Keratinocyte (primary cell): ENCODE results near the gene TMEM220. TPM values are rescaled to one million over a fixed set of nuclear protein-coding genes. Genes with fewer than 3 reads are reported as not detected.

Experiments
- DNase-seq: peaks from one replicate; pipeline ENCODE4 v3.0.0-alpha.2; 2011; ENCODE audit warnings: low read depth, missing footprints, low spot score
- FAIRE-seq: peaks from 2 replicates; lab custom pipeline; 2011; peaks lifted over from hg19 to GRCh38; lab: Jason Lieb, UNC
- H2AFZ ChIP-seq: 2 replicates; pipeline ENCODE4 v1.6.0; 2012; ENCODE audit warnings: low read length, control low read depth, inconsistent platforms; ENCODE audit not compliant: control insufficient read depth
- H3K27ac ChIP-seq: 2 replicates; pipeline ENCODE4 v1.5.1; 2011; ENCODE audit warnings: low read length; ENCODE audit not compliant: control insufficient read depth, insufficient read depth
- H3K27me3 ChIP-seq: 3 replicates; pipeline ENCODE4 v1.6.0; 2011; ENCODE audit warnings: low read length; ENCODE audit not compliant: control insufficient read depth, insufficient read depth; ENCODE audit errors: extremely low read depth
- H3K36me3 ChIP-seq, 2 experiments: 2 replicates in 1 of 2; 3 replicates in 1 of 2; pipeline ENCODE4 v1.5.1; 2011; ENCODE audit warnings: low read length in 2 of 2, mild to moderate bottlenecking in 1 of 2; ENCODE audit not compliant: control insufficient read depth in 2 of 2, insufficient read depth in 2 of 2; ENCODE audit errors: extremely low read depth in 1 of 2
- H3K4me1 ChIP-seq: 3 replicates; pipeline ENCODE4 v1.5.1; 2011; ENCODE audit warnings: low read length; ENCODE audit not compliant: control insufficient read depth, insufficient read depth; ENCODE audit errors: extremely low read depth
- H3K4me2 ChIP-seq: 3 replicates; pipeline ENCODE4 v1.6.0; 2011; ENCODE audit warnings: low read depth, low read length; ENCODE audit not compliant: control insufficient read depth, insufficient read depth; ENCODE audit errors: extremely low read depth
- H3K4me3 ChIP-seq, 3 experiments: fragments of 200-600 bp in 1 of 3; sonication (generic) in 1 of 3; 2 replicates in 2 of 3; 3 replicates in 1 of 3; pipeline ENCODE4 v1.5.1; 2011 to 2016; ENCODE audit warnings: low read length in 3 of 3, mild to moderate bottlenecking in 3 of 3, control low read depth in 2 of 3, inconsistent platforms in 1 of 3, low read depth in 1 of 3, mixed read lengths in 1 of 3, mixed run types in 1 of 3, moderate library complexity in 1 of 3; ENCODE audit not compliant: control insufficient read depth in 2 of 3, insufficient read depth in 2 of 3; ENCODE audit errors: extremely low read depth in 1 of 3
- H3K79me2 ChIP-seq: 2 replicates; pipeline ENCODE4 v1.6.0; 2012; ENCODE audit warnings: low read length; ENCODE audit not compliant: control insufficient read depth, insufficient read depth
- H3K9ac ChIP-seq: 3 replicates; pipeline ENCODE4 v1.6.0; 2011; ENCODE audit warnings: low read length; ENCODE audit not compliant: control insufficient read depth, insufficient read depth; ENCODE audit errors: extremely low read depth
- H3K9me1 ChIP-seq: 3 replicates; pipeline ENCODE4 v1.6.0; 2011; ENCODE audit warnings: low read length; ENCODE audit not compliant: control insufficient read depth, insufficient read depth; ENCODE audit errors: extremely low read depth
- H3K9me3 ChIP-seq: 2 replicates; pipeline ENCODE4 v1.5.1; 2012; ENCODE audit warnings: low read depth, low read length; ENCODE audit not compliant: control insufficient read depth
- H4K20me1 ChIP-seq: 3 replicates; pipeline ENCODE4 v1.6.0; 2011; ENCODE audit warnings: low read length; ENCODE audit not compliant: control insufficient read depth, insufficient read depth; ENCODE audit errors: extremely low read depth
- EZH2 ChIP-seq: IDR thresholded peaks from one replicate; pipeline ENCODE4 v1.6.1; 2012; ENCODE audit warnings: inconsistent platforms, mild to moderate bottlenecking, low read length, moderate library complexity
- dilution Hi-C: fragments of 300-500 bp; cut with MboI; formaldehyde crosslinking; loops from one replicate; pipeline ENCODE4 v1.7.0; 2020; ENCODE audit warnings: low sequenced_read_pairs; ENCODE audit not compliant: extremely low pct_ligation_motif_present
- polyA plus RNA-seq, 5 experiments: library from polyadenylated mRNA; depleted of rRNA in 3 of 5; stranded (reverse) in 3 of 5; stranded (forward) in 1 of 5; unstranded in 1 of 5; fragments of >200 nt; gene quantifications; 1 replicate in 1 of 5; 2 replicates in 3 of 5; 3 replicates in 1 of 5; pipeline versions ENCODE4 v1.2.1 to v1.2.3, GENCODE V29; 2011 to 2012; ENCODE audit warnings: missing spikeins in 2 of 5, low read depth in 1 of 5, low replicate concordance in 1 of 5
- TF ChIP-seq, protein P1 (sequence below), 3 experiments: IDR thresholded peaks in 1 of 3; conservative IDR thresholded peaks in 1 of 3; optimal IDR thresholded peaks in 1 of 3; 2 replicates in 2 of 3; 3 replicates in 1 of 3; pipeline versions ENCODE3 to v1.5.1; 2011; ENCODE audit warnings: low read length in 3 of 3, mild to moderate bottlenecking in 3 of 3, moderate library complexity in 2 of 3, control low read depth in 1 of 3, inconsistent platforms in 1 of 3; ENCODE audit not compliant: insufficient read depth in 2 of 3; ENCODE audit errors: extremely low read depth in 1 of 3

The TMEM220 gene
- polyA plus RNA-seq, 1 donor (not counting 4 experiments of a cell fraction or from before 2014, with no cell fraction given), result 3.3 TPM

DNA sequence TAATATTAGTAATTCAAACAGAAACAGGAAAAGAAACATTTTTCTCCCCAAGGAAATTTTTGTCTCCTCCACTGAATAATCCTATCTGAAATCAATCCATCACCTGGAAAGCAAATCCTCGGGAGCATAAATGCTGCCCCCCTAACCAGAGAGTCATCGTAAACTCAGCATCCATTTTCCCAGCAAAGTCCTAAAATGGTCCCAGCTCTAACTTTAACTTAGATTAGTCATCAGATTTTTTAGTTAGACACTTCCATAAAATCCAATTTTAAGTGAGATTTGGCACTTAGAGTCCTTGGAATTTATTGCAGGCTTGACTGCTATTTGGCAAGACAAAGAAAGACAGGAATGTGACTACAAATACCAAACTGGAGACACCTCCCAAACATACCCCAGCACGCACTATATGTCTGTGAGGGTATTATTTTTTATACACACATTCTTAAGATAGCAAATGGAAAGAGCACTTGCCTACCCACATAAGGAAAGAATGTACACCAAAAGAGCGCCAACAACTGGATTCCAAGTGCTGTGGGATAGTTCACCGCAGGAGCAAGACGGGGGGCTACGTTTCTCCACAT lies 47.9 kb downstream of the TMEM220 start:
- Histone ChIP-seq H3K4me2 (no peak overlapping the region), H3K4me3 (no peak overlapping the region), H3K27ac (no peak overlapping the region), H3K79me2 (no peaks in the 10 kb centered on the region), H3K27me3 (no peaks in the 10 kb centered on the region), H3K36me3 (peaks cover 5 to 12% of the 10 kb centered on the region in 2 experiments), H3K9me1 (no peaks in the 10 kb centered on the region), H3K4me1 (no peaks in the 10 kb centered on the region), H3K9ac (no peak overlapping the region), H3K9me3 (no peaks in the 10 kb centered on the region), H4K20me1 (no peaks in the 10 kb centered on the region), H2AFZ (no peak overlapping the region)
- FAIRE-seq (no peak), DNase-seq (no peak)
- dilution Hi-C loops, result no loop called here
- TF ChIP-seq, protein P1, sequence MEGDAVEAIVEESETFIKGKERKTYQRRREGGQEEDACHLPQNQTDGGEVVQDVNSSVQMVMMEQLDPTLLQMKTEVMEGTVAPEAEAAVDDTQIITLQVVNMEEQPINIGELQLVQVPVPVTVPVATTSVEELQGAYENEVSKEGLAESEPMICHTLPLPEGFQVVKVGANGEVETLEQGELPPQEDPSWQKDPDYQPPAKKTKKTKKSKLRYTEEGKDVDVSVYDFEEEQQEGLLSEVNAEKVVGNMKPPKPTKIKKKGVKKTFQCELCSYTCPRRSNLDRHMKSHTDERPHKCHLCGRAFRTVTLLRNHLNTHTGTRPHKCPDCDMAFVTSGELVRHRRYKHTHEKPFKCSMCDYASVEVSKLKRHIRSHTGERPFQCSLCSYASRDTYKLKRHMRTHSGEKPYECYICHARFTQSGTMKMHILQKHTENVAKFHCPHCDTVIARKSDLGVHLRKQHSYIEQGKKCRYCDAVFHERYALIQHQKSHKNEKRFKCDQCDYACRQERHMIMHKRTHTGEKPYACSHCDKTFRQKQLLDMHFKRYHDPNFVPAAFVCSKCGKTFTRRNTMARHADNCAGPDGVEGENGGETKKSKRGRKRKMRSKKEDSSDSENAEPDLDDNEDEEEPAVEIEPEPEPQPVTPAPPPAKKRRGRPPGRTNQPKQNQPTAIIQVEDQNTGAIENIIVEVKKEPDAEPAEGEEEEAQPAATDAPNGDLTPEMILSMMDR (optimal IDR thresholded peaks at IDR 0.05 in 1 of 3, IDR thresholded peaks at IDR 0.05 in 1 of 3, conservative IDR thresholded peaks at IDR 0.05 in 1 of 3; ENCODE audit: extremely low read depth in 1 of 3, insufficient read depth in 2 of 3, low read length in 3 of 3), result no peak
- no peak for TF ChIP-seq EZH2

- FAIRE-seq, result no peak
- no peak overlapping the region for H3K27ac ChIP-seq
- no peaks in the 10 kb centered on the region for H3K79me2 ChIP-seq
- DNase-seq, result no peak
- dilution Hi-C loops, result no loop called here
- H3K9me1 ChIP-seq, result no peaks in the 10 kb centered on the region
- TF ChIP-seq, protein P1 (optimal IDR thresholded peaks at IDR 0.05 in 1 of 3, IDR thresholded peaks at IDR 0.05 in 1 of 3, conservative IDR thresholded peaks at IDR 0.05 in 1 of 3; ENCODE audit: extremely low read depth in 1 of 3, insufficient read depth in 2 of 3, low read length in 3 of 3), result no peak
- no peak for TF ChIP-seq EZH2
- H4K20me1 ChIP-seq, result no peaks in the 10 kb centered on the region
- H3K9me3 ChIP-seq, result no peaks in the 10 kb centered on the region
- H3K36me3 ChIP-seq, result peaks cover 0 to 12% of the 10 kb centered on the region in 2 experiments
- no peak overlapping the region for H3K9ac ChIP-seq
- H3K4me3 ChIP-seq, result no peak overlapping the region
- H3K4me2 ChIP-seq, result no peak overlapping the region
- no peaks in the 10 kb centered on the region for H3K4me1 ChIP-seq
- no peak overlapping the region for H2AFZ ChIP-seq
- H3K27me3 ChIP-seq, result no peaks in the 10 kb centered on the region
Measured at GRCh38 chr17:10674704-10675103, 55.1 kb downstream of the TMEM220 start.
